Measurements from ENCODE around the gene NACC2. TPM values are rescaled to one million over a fixed set of nuclear protein-coding genes. Genes with fewer than 3 reads are reported as not detected.

NACC2 gene
- total and polyA plus RNA-seq, 2 donors (not counting 1 experiment from before 2014, with no cell fraction given) = 12.3 to 18.2 TPM

GRCh38 chr9:135957431-135957830 is 137.7 kb downstream of the NACC2 start:
- H3K4me3 ChIP-seq (replicated peaks in 1 of 4; ENCODE audit: control extremely low read depth in 1 of 4, insufficient read depth in 1 of 4, low read depth in 3 of 4, low read length in 4 of 4) = no peak overlapping the region
- no peak for DNase-seq (ENCODE audit: low read depth in 2 of 2)
- H3K79me2 ChIP-seq (ENCODE audit: control insufficient read depth, insufficient read depth, low read length) = peaks cover 31% of the 10 kb centered on the region
- no peaks in the 10 kb centered on the region for H3K27me3 ChIP-seq (ENCODE audit: control insufficient read depth, insufficient read depth, low read length)
- H3K9me3 ChIP-seq (ENCODE audit: control insufficient read depth, insufficient read depth, low read depth, low read length) = no peaks in the 10 kb centered on the region
- H3K9ac ChIP-seq (ENCODE audit: insufficient read depth, low read length) = no peak overlapping the region
- no peak overlapping the region for H3K27ac ChIP-seq (ENCODE audit: insufficient read depth, low read length)
- H3K36me3 ChIP-seq (ENCODE audit: control insufficient read depth, insufficient read depth, low read length) = peaks cover 3% of the 10 kb centered on the region
- peaks cover 3% of the 10 kb centered on the region for H3K4me1 ChIP-seq (ENCODE audit: control insufficient read depth, extremely low read depth, insufficient read depth, low read length)
- no peaks in the 10 kb centered on the region for H4K20me1 ChIP-seq (ENCODE audit: control insufficient read depth, extremely low read depth, insufficient read depth, low read length)
- H3K4me2 ChIP-seq (ENCODE audit: extremely low read depth, insufficient read depth, low read length) = no peak overlapping the region
- H2AFZ ChIP-seq (ENCODE audit: low read length) = no peak overlapping the region
- TF ChIP-seq CTCF (conservative IDR thresholded peaks at IDR 0.05 in 1 of 2, IDR thresholded peaks at IDR 0.05 in 1 of 2; ENCODE audit: low read depth in 1 of 2, low read length in 2 of 2) = no peak
- no peak for TF ChIP-seq EZH2 (IDR thresholded peaks at IDR 0.05; ENCODE audit: low read length, missing control alignments)

- no peaks in the 10 kb centered on the region for H3K9me3 ChIP-seq (ENCODE audit: control insufficient read depth, insufficient read depth, low read depth, low read length)
- TF ChIP-seq EZH2 (IDR thresholded peaks at IDR 0.05; ENCODE audit: low read length, missing control alignments) = no peak
- H3K4me2 ChIP-seq (ENCODE audit: extremely low read depth, insufficient read depth, low read length) = no peak overlapping the region
- no peaks in the 10 kb centered on the region for H3K27me3 ChIP-seq (ENCODE audit: control insufficient read depth, insufficient read depth, low read length)
- DNase-seq (ENCODE audit: low read depth in 2 of 2) = no peak
- H3K9ac ChIP-seq (ENCODE audit: insufficient read depth, low read length) = no peak overlapping the region
- no peak overlapping the region for H3K4me3 ChIP-seq (replicated peaks in 1 of 4; ENCODE audit: control extremely low read depth in 1 of 4, insufficient read depth in 1 of 4, low read depth in 3 of 4, low read length in 4 of 4)
- H3K36me3 ChIP-seq (ENCODE audit: control insufficient read depth, insufficient read depth, low read length) = peaks cover 6% of the 10 kb centered on the region
- peaks cover 31% of the 10 kb centered on the region for H3K79me2 ChIP-seq (ENCODE audit: control insufficient read depth, insufficient read depth, low read length)
- H2AFZ ChIP-seq (ENCODE audit: low read length) = no peak overlapping the region
- no peak overlapping the region for H3K27ac ChIP-seq (ENCODE audit: insufficient read depth, low read length)
- peaks cover 3% of the 10 kb centered on the region for H3K4me1 ChIP-seq (ENCODE audit: control insufficient read depth, extremely low read depth, insufficient read depth, low read length)
- no peaks in the 10 kb centered on the region for H4K20me1 ChIP-seq (ENCODE audit: control insufficient read depth, extremely low read depth, insufficient read depth, low read length)
Measured at GRCh38 chr9:135956802-135957174, 138.3 kb downstream of the NACC2 start.

Other genes starting within 250 kb of the NACC2 start
- gene CAMSAP1, start 187.7 kb downstream of the NACC2 start, total RNA-seq = 17.7 and 18.8 TPM in 2 replicates
- gene CAMSAP1, start 187.7 kb downstream of the NACC2 start, polyA plus RNA-seq = 5.0 and 7.2 TPM in 2 replicates
- gene UBAC1, start 133.9 kb downstream of the NACC2 start, total RNA-seq = 29.0 and 30.6 TPM in 2 replicates
- gene UBAC1, start 133.9 kb downstream of the NACC2 start, polyA plus RNA-seq = 26.3 and 26.8 TPM in 2 replicates
- 43.3 and 48.0 TPM in 2 replicates for gene TMEM250, start 23.6 kb upstream of the NACC2 start, total RNA-seq
- gene TMEM250, start 23.6 kb upstream of the NACC2 start, polyA plus RNA-seq = 13.3 and 13.6 TPM in 2 replicates
- not detected in 2 replicates for gene LHX3, start 109.8 kb upstream of the NACC2 start, total RNA-seq
- not detected in 2 replicates for gene LHX3, start 109.8 kb upstream of the NACC2 start, polyA plus RNA-seq
- gene QSOX2, start 150.5 kb upstream of the NACC2 start, total RNA-seq = 7.2 and 7.8 TPM in 2 replicates
- 13.2 and 14.7 TPM in 2 replicates for gene QSOX2, start 150.5 kb upstream of the NACC2 start, polyA plus RNA-seq
- not detected in 2 replicates for gene CCDC187, start 208.8 kb upstream of the NACC2 start, total RNA-seq
- gene CCDC187, start 208.8 kb upstream of the NACC2 start, polyA plus RNA-seq = under 0.01 TPM in 1 of 2 replicates, not detected in the other
- gene GPSM1, start 232.2 kb upstream of the NACC2 start, total RNA-seq = 54.2 and 60.3 TPM in 2 replicates
- gene GPSM1, start 232.2 kb upstream of the NACC2 start, polyA plus RNA-seq = 15.8 and 17.2 TPM in 2 replicates

Measured in fibroblast of lung (primary cell).